ENCODE measurements around the gene NFKBIL1. TPM values are rescaled to one million over a fixed set of nuclear protein-coding genes. Genes with fewer than 3 reads are reported as not detected.
A peak's percentile ranks its signal among the peaks of the same experiment; 100 is the strongest.

Gene NFKBIL1
- total and polyA plus RNA-seq, 2 of the 4 experiments (the other 2 are of a cell fraction): 7.8 to 10.8 TPM

DNA sequence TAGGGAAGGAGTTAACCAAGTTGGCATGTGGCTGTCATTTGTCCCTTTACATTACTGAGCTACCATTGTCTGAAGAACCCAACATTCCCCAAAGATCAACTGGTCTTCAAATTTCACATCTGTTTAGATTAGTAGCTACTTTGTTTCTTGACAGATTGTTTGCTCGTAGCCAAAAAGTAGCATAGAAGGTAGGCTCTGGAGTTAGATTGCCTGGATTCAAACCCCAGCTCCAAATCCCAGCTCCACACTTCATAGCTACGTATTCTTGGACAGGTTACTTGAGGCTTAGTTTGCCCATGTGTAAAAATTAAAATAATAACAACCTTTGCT lies 1.1 kb downstream of the NFKBIL1 start:
- H2BK120ac ChIP-seq (ENCODE audit: low read depth, low read length): no peak overlapping the region
- H4K20me1 ChIP-seq (ENCODE audit: insufficient read depth, low read length): no peaks in the 10 kb centered on the region
- H3K4me2 ChIP-seq (ENCODE audit: low read depth, low read length): peak overlapping the region; percentile 79
- no peak overlapping the region for H3K4me3 ChIP-seq (ENCODE audit: insufficient read depth, low read depth, low read length)
- H3K27ac ChIP-seq (ENCODE audit: insufficient read depth, low read length): peak overlapping the region; percentile 56; the same call in 1 of the 2 replicates
- TF ChIP-seq, protein P1, sequence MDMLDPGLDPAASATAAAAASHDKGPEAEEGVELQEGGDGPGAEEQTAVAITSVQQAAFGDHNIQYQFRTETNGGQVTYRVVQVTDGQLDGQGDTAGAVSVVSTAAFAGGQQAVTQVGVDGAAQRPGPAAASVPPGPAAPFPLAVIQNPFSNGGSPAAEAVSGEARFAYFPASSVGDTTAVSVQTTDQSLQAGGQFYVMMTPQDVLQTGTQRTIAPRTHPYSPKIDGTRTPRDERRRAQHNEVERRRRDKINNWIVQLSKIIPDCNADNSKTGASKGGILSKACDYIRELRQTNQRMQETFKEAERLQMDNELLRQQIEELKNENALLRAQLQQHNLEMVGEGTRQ (IDR thresholded peaks at IDR 0.05; ENCODE audit: low read depth, low read length): no peak
- TF ChIP-seq, protein P2, sequence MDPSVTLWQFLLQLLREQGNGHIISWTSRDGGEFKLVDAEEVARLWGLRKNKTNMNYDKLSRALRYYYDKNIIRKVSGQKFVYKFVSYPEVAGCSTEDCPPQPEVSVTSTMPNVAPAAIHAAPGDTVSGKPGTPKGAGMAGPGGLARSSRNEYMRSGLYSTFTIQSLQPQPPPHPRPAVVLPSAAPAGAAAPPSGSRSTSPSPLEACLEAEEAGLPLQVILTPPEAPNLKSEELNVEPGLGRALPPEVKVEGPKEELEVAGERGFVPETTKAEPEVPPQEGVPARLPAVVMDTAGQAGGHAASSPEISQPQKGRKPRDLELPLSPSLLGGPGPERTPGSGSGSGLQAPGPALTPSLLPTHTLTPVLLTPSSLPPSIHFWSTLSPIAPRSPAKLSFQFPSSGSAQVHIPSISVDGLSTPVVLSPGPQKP (IDR thresholded peaks at IDR 0.05; ENCODE audit: borderline replicate concordance, low read depth, low read length): no peak
- TF ChIP-seq, protein P3, sequence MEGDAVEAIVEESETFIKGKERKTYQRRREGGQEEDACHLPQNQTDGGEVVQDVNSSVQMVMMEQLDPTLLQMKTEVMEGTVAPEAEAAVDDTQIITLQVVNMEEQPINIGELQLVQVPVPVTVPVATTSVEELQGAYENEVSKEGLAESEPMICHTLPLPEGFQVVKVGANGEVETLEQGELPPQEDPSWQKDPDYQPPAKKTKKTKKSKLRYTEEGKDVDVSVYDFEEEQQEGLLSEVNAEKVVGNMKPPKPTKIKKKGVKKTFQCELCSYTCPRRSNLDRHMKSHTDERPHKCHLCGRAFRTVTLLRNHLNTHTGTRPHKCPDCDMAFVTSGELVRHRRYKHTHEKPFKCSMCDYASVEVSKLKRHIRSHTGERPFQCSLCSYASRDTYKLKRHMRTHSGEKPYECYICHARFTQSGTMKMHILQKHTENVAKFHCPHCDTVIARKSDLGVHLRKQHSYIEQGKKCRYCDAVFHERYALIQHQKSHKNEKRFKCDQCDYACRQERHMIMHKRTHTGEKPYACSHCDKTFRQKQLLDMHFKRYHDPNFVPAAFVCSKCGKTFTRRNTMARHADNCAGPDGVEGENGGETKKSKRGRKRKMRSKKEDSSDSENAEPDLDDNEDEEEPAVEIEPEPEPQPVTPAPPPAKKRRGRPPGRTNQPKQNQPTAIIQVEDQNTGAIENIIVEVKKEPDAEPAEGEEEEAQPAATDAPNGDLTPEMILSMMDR (conservative IDR thresholded peaks at IDR 0.05; ENCODE audit: low read depth, low read length): no peak
- TF ChIP-seq MAZ (IDR thresholded peaks at IDR 0.05; ENCODE audit: borderline replicate concordance, low read depth, low read length): no peak
- TF ChIP-seq BHLHE40 (IDR thresholded peaks at IDR 0.05; ENCODE audit: low read depth, low read length): no peak
- no peak for TF ChIP-seq POLR2A (IDR thresholded peaks at IDR 0.05; ENCODE audit: low read depth, low read length)
- TF ChIP-seq MXI1 (IDR thresholded peaks at IDR 0.05; ENCODE audit: borderline replicate concordance, low read depth, low read length): no peak
- no peak for TF ChIP-seq RAD21 (IDR thresholded peaks at IDR 0.05; ENCODE audit: low read length)
- no peak for TF ChIP-seq SMC3 (IDR thresholded peaks at IDR 0.05; ENCODE audit: low read depth, low read length)
- TF ChIP-seq CEBPB (IDR thresholded peaks at IDR 0.05; ENCODE audit: low read depth, low read length): no peak
- no peak for TF ChIP-seq RFX5 (IDR thresholded peaks at IDR 0.05; ENCODE audit: low read depth, low read length)
- no peak for TF ChIP-seq NFE2L2 (IDR thresholded peaks at IDR 0.05; ENCODE audit: low read depth, low read length)
- TF ChIP-seq MAFK (IDR thresholded peaks at IDR 0.05; ENCODE audit: low read depth, low read length): no peak
- TF ChIP-seq CHD1 (IDR thresholded peaks at IDR 0.05; ENCODE audit: low read depth, low read length): no peak
- no peak for TF ChIP-seq RCOR1 (IDR thresholded peaks at IDR 0.05; ENCODE audit: insufficient replicate concordance, low read length)
- no peak for DNase-seq
- H3K4me1 ChIP-seq (ENCODE audit: control insufficient read depth, insufficient read depth, low read length): peaks cover 6% of the 10 kb centered on the region
- H3K27me3 ChIP-seq (ENCODE audit: control insufficient read depth, insufficient read depth, low read length): no peaks in the 10 kb centered on the region
- H2AK5ac ChIP-seq (ENCODE audit: low read depth, low read length): peak overlapping the region; percentile 92
- H2AK9ac ChIP-seq (replicated peaks; ENCODE audit: low read depth, low read length, poor library complexity): no peak overlapping the region
- H4K91ac ChIP-seq (ENCODE audit: insufficient read depth, low read depth, low read length): no peak overlapping the region
- in situ Hi-C loops (cut with MboI; ENCODE audit: low sequenced_read_pairs): loop anchor here (5.0 to 10.0 kb wide), 2 partner anchors 49 to 286 kb away; no protein-coding TSS in a partner anchor
- H3K9ac ChIP-seq (ENCODE audit: low read depth, low read length): no peak overlapping the region
- no peaks in the 10 kb centered on the region for H3K9me3 ChIP-seq (ENCODE audit: control insufficient read depth, insufficient read depth, low read length)
- H3K79me1 ChIP-seq (ENCODE audit: low read depth in 1 of 2, low read length in 2 of 2): peaks cover 5 to 26% of the 10 kb centered on the region in 2 experiments; a peak in 2 of 4 replicates
- intact Hi-C loops (cut with micrococcal nuclease): loop anchor here (5.0 kb wide), 3 partner anchors 34 to 404 kb away; partner anchors contain the start of genes HSPA1B and LTB
- peaks cover 11% of the 10 kb centered on the region for H3K36me3 ChIP-seq (ENCODE audit: control insufficient read depth, insufficient read depth, low read length)
- H2BK20ac ChIP-seq (ENCODE audit: low read depth, low read length): no peak overlapping the region
- no peak overlapping the region for H3K14ac ChIP-seq (replicated peaks; ENCODE audit: low read depth, low read length)
- H2AFZ ChIP-seq (replicated peaks; ENCODE audit: low read length, poor library complexity): no peak overlapping the region
- peak overlapping the region; percentile 87; the same call in 1 of the 2 replicates for H3K4ac ChIP-seq (ENCODE audit: low read depth, low read length)
- dilution Hi-C loops (cut with HindIII; ENCODE audit: low sequenced_read_pairs, unreplicated experiment): no loop called here
- BruUV-seq (replicated peaks): no TSS peak
- no peak overlapping the region for H3K18ac ChIP-seq (ENCODE audit: low read depth, low read length)
- ChIA-PET POLR2A (ENCODE audit: unreplicated experiment) (no interaction called here), CTCF (interaction anchor here (2.4 kb wide), 1 partner anchor 50 kb away, joined by 14 read pairs; no protein-coding TSS in a partner anchor)
- H3K23ac ChIP-seq (ENCODE audit: low read depth, low read length): no peak overlapping the region
- peak overlapping the region; percentile 89 to 98 for H4K8ac ChIP-seq (ENCODE audit: low read depth in 2 of 2, low read length in 2 of 2)
- no peak overlapping the region for H2BK5ac ChIP-seq (ENCODE audit: low read depth, low read length, poor library complexity, severe bottlenecking)
- H3K9me1 ChIP-seq (ENCODE audit: insufficient read depth, low read length): peaks cover 6% of the 10 kb centered on the region
- no peak for ATAC-seq (ENCODE audit: low read depth)
- no peak overlapping the region for H2BK15ac ChIP-seq (ENCODE audit: low read depth, low read length)
- H3K56ac ChIP-seq (ENCODE audit: extremely low read depth, insufficient read depth, low read length): no peak overlapping the region
- peak overlapping the region; percentile 89 for H4K5ac ChIP-seq (ENCODE audit: low read depth, low read length)
- no CpG with 5 or more reads among the region's 2 CpGs for WGBS, 2 experiments (ENCODE audit: extremely low coverage in 2 of 2, insufficient read length in 1 of 2)

All from IMR-90 (cell line).